WERI-Rb-1 (cell line): ENCODE data around the gene RTF2.

Experiments
- DNase-seq: peaks from one replicate; pipeline ENCODE4 v3.0.0-alpha.2; 2020
- H3K27ac ChIP-seq: fragments of 250-450 bp; sonication (Bioruptor Pico); 2 replicates; pipeline ENCODE4 v1.5.1; 2020; ENCODE audit warnings: mild to moderate bottlenecking, moderate library complexity
- H3K27me3 ChIP-seq: fragments of 250-450 bp; sonication (Bioruptor Pico); 2 replicates; pipeline ENCODE4 v1.5.1; 2021; ENCODE audit warnings: mild to moderate bottlenecking, low read depth, moderate library complexity; ENCODE audit not compliant: insufficient read depth, severe bottlenecking
- H3K36me3 ChIP-seq: fragments of 250-450 bp; sonication (Bioruptor Pico); 2 replicates; pipeline ENCODE4 v1.5.1; 2020; ENCODE audit warnings: mild to moderate bottlenecking, moderate library complexity
- H3K4me3 ChIP-seq: 2 replicates; pipeline ENCODE4 v1.5.1; 2011; ENCODE audit warnings: low read depth, mild to moderate bottlenecking, control low read depth, low read length
- H3K9me3 ChIP-seq: fragments of 250-450 bp; sonication (Bioruptor Pico); 2 replicates; pipeline ENCODE4 v1.5.1; 2021; ENCODE audit warnings: mild to moderate bottlenecking, moderate library complexity; ENCODE audit not compliant: severe bottlenecking
- CTCF ChIP-seq: IDR thresholded peaks from 2 replicates; pipeline ENCODE4 v1.5.1; 2011; ENCODE audit warnings: low read depth, mild to moderate bottlenecking, control low read depth, inconsistent platforms, low read length

RTF2 gene

GRCh38 chr20:56423211-56423610 is 45.2 kb upstream of the RTF2 start:
- no peaks in the 10 kb centered on the region for H3K36me3 ChIP-seq
- DNase-seq: no peak
- H3K27ac ChIP-seq: no peak overlapping the region
- H3K27me3 ChIP-seq: peaks cover 62% of the 10 kb centered on the region
- H3K4me3 ChIP-seq: no peak overlapping the region
- TF ChIP-seq CTCF: no peak
- H3K9me3 ChIP-seq: no peaks in the 10 kb centered on the region

- no peaks in the 10 kb centered on the region for H3K9me3 ChIP-seq
- H3K36me3 ChIP-seq: no peaks in the 10 kb centered on the region
- no peak for DNase-seq
- H3K27ac ChIP-seq: no peak overlapping the region
- no peak for TF ChIP-seq CTCF
- peaks cover 67% of the 10 kb centered on the region for H3K27me3 ChIP-seq
- H3K4me3 ChIP-seq: no peak overlapping the region
Measured at GRCh38 chr20:56423886-56424285, 44.5 kb upstream of the RTF2 start.

- no peak for DNase-seq
- Histone ChIP-seq H3K36me3 (no peaks in the 10 kb centered on the region), H3K4me3 (no peak overlapping the region), H3K27me3 (peaks cover 77% of the 10 kb centered on the region), H3K27ac (no peak overlapping the region), H3K9me3 (no peaks in the 10 kb centered on the region)
- TF ChIP-seq CTCF: no peak
Measured at GRCh38 chr20:56424931-56425330, 43.5 kb upstream of the RTF2 start.

GRCh38 chr20:56426026-56426425 is 42.4 kb upstream of the RTF2 start:
- Histone ChIP-seq H3K36me3 (no peaks in the 10 kb centered on the region), H3K27me3 (peaks cover 83% of the 10 kb centered on the region), H3K4me3 (no peak overlapping the region), H3K9me3 (no peaks in the 10 kb centered on the region), H3K27ac (no peak overlapping the region)
- TF ChIP-seq CTCF: no peak
- no peak for DNase-seq

- no peak overlapping the region for H3K4me3 ChIP-seq
- H3K27me3 ChIP-seq: peaks cover 85% of the 10 kb centered on the region
- no peak overlapping the region for H3K27ac ChIP-seq
- no peak for DNase-seq
- H3K36me3 ChIP-seq: no peaks in the 10 kb centered on the region
- H3K9me3 ChIP-seq: no peaks in the 10 kb centered on the region
- TF ChIP-seq CTCF: no peak
Measured at GRCh38 chr20:56426926-56427325, 41.5 kb upstream of the RTF2 start.

GRCh38 chr20:56427797-56428196 is 40.6 kb upstream of the RTF2 start:
- no peaks in the 10 kb centered on the region for H3K36me3 ChIP-seq
- peaks cover 85% of the 10 kb centered on the region for H3K27me3 ChIP-seq
- no peak overlapping the region for H3K4me3 ChIP-seq
- no peak overlapping the region for H3K27ac ChIP-seq
- no peak for DNase-seq
- no peak for TF ChIP-seq CTCF
- H3K9me3 ChIP-seq: no peaks in the 10 kb centered on the region
